ENCODE results near the gene SENP6. TPM values are rescaled to one million over a fixed set of nuclear protein-coding genes. Genes with fewer than 3 reads are reported as not detected.
A peak's percentile ranks its signal among the peaks of the same experiment; 100 is the strongest.
"Not testable (repeated sequence)": the region's sequence is repeated elsewhere in the genome, so short reads cannot be mapped to it uniquely, and the experiment has no call there.

The SENP6 gene
- total RNA-seq, 1 experiment from 2014 or later = 116 TPM

GRCh38 chr6:75694406-75694805 lies 92.7 kb downstream of the SENP6 start:
- Histone ChIP-seq H2BK120ac (ENCODE audit: low read depth, low read length, poor library complexity, severe bottlenecking) (no peak overlapping the region), H2BK15ac (ENCODE audit: low read depth, low read length) (no peak overlapping the region), H3K14ac (ENCODE audit: insufficient read depth, low read length) (no peak overlapping the region), H4K8ac (replicated peaks; ENCODE audit: insufficient read length, low read depth, low read length) (no peak overlapping the region), H3T11ph (ENCODE audit: low read length) (no peak overlapping the region), H3K9ac (ENCODE audit: extremely low read depth, insufficient read length, low read length) (no peak overlapping the region), H3K27me3 (ENCODE audit: insufficient read depth, low read length) (no peaks in the 10 kb centered on the region), H4K91ac (ENCODE audit: insufficient read length, low read depth, low read length) (no peak overlapping the region), H2BK12ac (ENCODE audit: insufficient read length, low read depth, low read length) (no peak overlapping the region), H3K18ac (ENCODE audit: insufficient read length, low read depth, low read length) (no peak overlapping the region), H3K56ac (ENCODE audit: insufficient read length, low read depth, low read length) (no peak overlapping the region), H2BK5ac (ENCODE audit: insufficient read length, low read length) (no peak overlapping the region), H3K4me2 (ENCODE audit: insufficient read depth, insufficient read length, low read length) (no peak overlapping the region), H3K9me3 (ENCODE audit: control insufficient read depth, low read depth, low read length) (no peaks in the 10 kb centered on the region), H3K27ac (ENCODE audit: insufficient read length, low read depth, low read length) (no peak overlapping the region), H4K5ac (ENCODE audit: insufficient read length, low read depth, low read length) (no peak overlapping the region), H3K23me2 (ENCODE audit: insufficient read length, low read depth, low read length, poor library complexity, severe bottlenecking) (no peaks in the 10 kb centered on the region), H2AFZ (ENCODE audit: low read length) (no peak overlapping the region), H4K20me1 (ENCODE audit: control insufficient read depth, insufficient read depth, insufficient read length) (no peaks in the 10 kb centered on the region), H2BK20ac (ENCODE audit: low read depth, low read length, poor library complexity, severe bottlenecking) (no peak overlapping the region), H3K79me1 (ENCODE audit: insufficient read depth, low read depth, low read length, poor library complexity, severe bottlenecking) (no peaks in the 10 kb centered on the region), H2AK5ac (ENCODE audit: insufficient read length, low read length) (no peak overlapping the region), H3K23ac (ENCODE audit: insufficient read length, low read depth, low read length) (no peak overlapping the region), H3K4ac (ENCODE audit: low read depth, low read length) (no peak overlapping the region), H3K4me1 (ENCODE audit: insufficient read depth, low read length) (no peaks in the 10 kb centered on the region), H3K79me2 (ENCODE audit: insufficient read depth, low read length) (no peaks in the 10 kb centered on the region)
- no peak for DNase-seq
- Mint-ChIP-seq H3K4me3 (no peak overlapping the region), H3K27me3 (ENCODE audit: low read depth) (no peaks in the 10 kb centered on the region), H3K9me3 (no peaks in the 10 kb centered on the region), H3K4me1 (no peaks in the 10 kb centered on the region), H3K36me3 (ENCODE audit: insufficient read depth in 1 of 3, low read depth in 3 of 3) (peaks cover 17 to 54% (median 48%) of the 10 kb centered on the region in 3 experiments; a peak in 6 of 7 replicates), H3K27ac (peak overlapping the region in 1 of 3 experiments; percentile 4; a peak in 1 of 7 replicates)
- no peak for TF ChIP-seq CTCF (conservative IDR thresholded peaks at IDR 0.05)

GRCh38 chr6:75708334-75708733 lies 106.7 kb downstream of the SENP6 start:
- H4K91ac ChIP-seq (ENCODE audit: insufficient read length, low read depth, low read length); H2AK5ac ChIP-seq (ENCODE audit: insufficient read length, low read length); H3K27ac Mint-ChIP-seq; H3K23me2 ChIP-seq (ENCODE audit: insufficient read length, low read depth, low read length, poor library complexity, severe bottlenecking); H2AFZ ChIP-seq (ENCODE audit: low read length); H3K9me3 ChIP-seq (ENCODE audit: control insufficient read depth, low read depth, low read length); H2BK15ac ChIP-seq (ENCODE audit: low read depth, low read length); H2BK12ac ChIP-seq (ENCODE audit: insufficient read length, low read depth, low read length); H3K4me3 Mint-ChIP-seq; H4K5ac ChIP-seq (ENCODE audit: insufficient read length, low read depth, low read length); H2BK20ac ChIP-seq (ENCODE audit: low read depth, low read length, poor library complexity, severe bottlenecking); H2BK120ac ChIP-seq (ENCODE audit: low read depth, low read length, poor library complexity, severe bottlenecking); H3K14ac ChIP-seq (ENCODE audit: insufficient read depth, low read length); DNase-seq; H3K4ac ChIP-seq (ENCODE audit: low read depth, low read length); H4K8ac ChIP-seq (replicated peaks; ENCODE audit: insufficient read length, low read depth, low read length); H3K9ac ChIP-seq (ENCODE audit: extremely low read depth, insufficient read length, low read length); H4K20me1 ChIP-seq (ENCODE audit: control insufficient read depth, insufficient read depth, insufficient read length); H3K4me2 ChIP-seq (ENCODE audit: insufficient read depth, insufficient read length, low read length); H3K27me3 ChIP-seq (ENCODE audit: insufficient read depth, low read length); H3K27me3 Mint-ChIP-seq (ENCODE audit: low read depth); H3K4me1 ChIP-seq (ENCODE audit: insufficient read depth, low read length); H3K79me2 ChIP-seq (ENCODE audit: insufficient read depth, low read length); H3K23ac ChIP-seq (ENCODE audit: insufficient read length, low read depth, low read length); H3K9me3 Mint-ChIP-seq; H3K18ac ChIP-seq (ENCODE audit: insufficient read length, low read depth, low read length); H3K4me1 Mint-ChIP-seq; H3K56ac ChIP-seq (ENCODE audit: insufficient read length, low read depth, low read length); H3K79me1 ChIP-seq (ENCODE audit: insufficient read depth, low read depth, low read length, poor library complexity, severe bottlenecking); H2BK5ac ChIP-seq (ENCODE audit: insufficient read length, low read length); H3T11ph ChIP-seq (ENCODE audit: low read length); H3K27ac ChIP-seq (ENCODE audit: insufficient read length, low read depth, low read length): not testable (repeated sequence)
- peaks cover 6 to 57% (median 54%) of the 10 kb centered on the region in 3 experiments; a peak in 6 of 7 replicates for H3K36me3 Mint-ChIP-seq (ENCODE audit: insufficient read depth in 1 of 3, low read depth in 3 of 3)
- no CpG with 5 or more reads among the region's 4 CpGs for WGBS (ENCODE audit: extremely low coverage, insufficient read length, low lambda C conversion rate)

Data from H9 (cell line).